ENCODE measurements around the gene TANC1.

DNA sequence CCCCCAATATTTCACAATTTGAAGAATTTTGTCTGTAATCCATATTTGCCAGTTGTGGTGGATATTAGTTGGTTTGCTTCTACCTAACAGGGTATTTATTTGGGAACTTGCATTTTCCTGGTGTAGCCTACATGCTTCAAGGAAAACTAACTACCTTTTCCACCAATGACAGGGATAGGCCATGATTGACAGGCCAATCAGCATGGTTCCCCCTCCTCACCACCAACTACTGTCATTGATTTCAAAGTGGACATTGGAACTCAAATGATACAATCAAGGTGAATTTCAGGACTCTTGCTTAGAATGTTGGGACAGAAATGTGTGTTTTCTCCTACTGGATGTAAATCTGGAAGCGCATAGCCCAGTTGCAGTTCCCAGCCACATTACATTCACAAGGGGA, 10.1 kb upstream of the TANC1 start:
- TF ChIP-seq TP53 (CRISPR knock-in tag; IDR thresholded peaks at IDR 0.05), result no peak
- TF ChIP-seq, protein P1, sequence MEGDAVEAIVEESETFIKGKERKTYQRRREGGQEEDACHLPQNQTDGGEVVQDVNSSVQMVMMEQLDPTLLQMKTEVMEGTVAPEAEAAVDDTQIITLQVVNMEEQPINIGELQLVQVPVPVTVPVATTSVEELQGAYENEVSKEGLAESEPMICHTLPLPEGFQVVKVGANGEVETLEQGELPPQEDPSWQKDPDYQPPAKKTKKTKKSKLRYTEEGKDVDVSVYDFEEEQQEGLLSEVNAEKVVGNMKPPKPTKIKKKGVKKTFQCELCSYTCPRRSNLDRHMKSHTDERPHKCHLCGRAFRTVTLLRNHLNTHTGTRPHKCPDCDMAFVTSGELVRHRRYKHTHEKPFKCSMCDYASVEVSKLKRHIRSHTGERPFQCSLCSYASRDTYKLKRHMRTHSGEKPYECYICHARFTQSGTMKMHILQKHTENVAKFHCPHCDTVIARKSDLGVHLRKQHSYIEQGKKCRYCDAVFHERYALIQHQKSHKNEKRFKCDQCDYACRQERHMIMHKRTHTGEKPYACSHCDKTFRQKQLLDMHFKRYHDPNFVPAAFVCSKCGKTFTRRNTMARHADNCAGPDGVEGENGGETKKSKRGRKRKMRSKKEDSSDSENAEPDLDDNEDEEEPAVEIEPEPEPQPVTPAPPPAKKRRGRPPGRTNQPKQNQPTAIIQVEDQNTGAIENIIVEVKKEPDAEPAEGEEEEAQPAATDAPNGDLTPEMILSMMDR (IDR thresholded peaks at IDR 0.05), result no peak
- no peak for TF ChIP-seq ZNF302 (CRISPR knock-in tag; IDR thresholded peaks at IDR 0.05)
- TF ChIP-seq CHD4 (IDR thresholded peaks at IDR 0.05; ENCODE audit: borderline replicate concordance), result no peak
- TF ChIP-seq, protein P2, sequence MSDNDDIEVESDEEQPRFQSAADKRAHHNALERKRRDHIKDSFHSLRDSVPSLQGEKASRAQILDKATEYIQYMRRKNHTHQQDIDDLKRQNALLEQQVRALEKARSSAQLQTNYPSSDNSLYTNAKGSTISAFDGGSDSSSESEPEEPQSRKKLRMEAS (IDR thresholded peaks at IDR 0.05), result no peak
- no peak for TF ChIP-seq CBX8 (IDR thresholded peaks at IDR 0.05)
- TF ChIP-seq EP300 (IDR thresholded peaks at IDR 0.05), result no peak

All from A549 (cell line).